GM18507 (cell line): ENCODE measurements around the gene TMEM255B.
"Not testable (repeated sequence)": the region's sequence is repeated elsewhere in the genome, so short reads cannot be mapped to it uniquely, and the experiment has no call there.

Experiments used
- DNase-seq: peaks from one replicate; pipeline ENCODE4 v3.0.0; 2011; ENCODE audit warnings: low read depth; ENCODE audit not compliant: insufficient read length; ENCODE audit errors: extremely low spot score
- FAIRE-seq: peaks from 2 replicates; lab custom pipeline; 2011; peaks lifted over from hg19 to GRCh38; lab: Jason Lieb, UNC

Gene TMEM255B

DNA sequence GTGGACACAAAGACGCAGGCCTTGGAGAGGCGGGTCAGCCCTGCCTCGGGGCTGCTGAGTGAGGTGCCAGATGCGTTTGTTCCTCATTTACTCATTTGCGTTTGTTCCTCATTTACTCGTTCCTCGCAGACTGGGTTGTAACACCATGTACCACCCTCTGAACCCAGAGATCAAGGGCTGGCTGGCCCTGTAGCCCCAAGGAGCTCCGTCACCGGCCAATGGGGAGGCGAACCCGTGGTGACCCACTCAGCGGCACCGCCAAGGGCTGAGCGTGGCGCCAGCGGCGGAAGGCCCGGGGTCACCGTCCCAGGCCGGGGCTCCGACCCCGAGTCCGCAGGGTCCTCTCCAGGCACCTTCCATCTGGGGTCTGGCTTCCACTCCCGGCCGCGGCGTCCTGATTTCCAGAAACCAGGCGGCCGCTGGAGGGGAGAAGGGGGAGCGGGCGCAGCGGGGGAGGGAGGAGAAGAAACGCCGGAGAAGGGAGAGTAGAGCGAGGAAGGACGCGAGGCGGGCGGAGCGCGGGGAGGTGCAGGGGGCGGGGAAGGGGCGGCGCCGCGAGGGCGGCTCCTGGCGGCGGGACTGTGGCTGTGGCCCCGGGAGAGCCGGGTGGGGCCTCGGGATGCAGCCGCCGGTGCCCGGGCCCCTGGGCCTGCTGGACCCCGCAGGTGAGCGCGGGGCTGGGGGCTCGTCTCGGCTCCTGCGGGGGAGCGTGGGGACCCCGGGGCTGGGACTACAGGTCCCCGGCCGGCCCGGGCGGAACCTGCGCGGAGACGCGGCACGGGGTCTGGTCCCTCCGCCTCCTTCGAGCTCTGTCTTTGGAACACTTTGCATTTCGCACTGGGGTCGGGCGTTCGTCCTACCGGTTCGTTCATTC is at the start of gene TMEM255B:
Gene TMEM255B, plus strand, starts transcription at position 576 of the 874 bp plus-strand sequence. Its CDS starts 44 bp downstream, at position 620.
- peak; percentile 76 for DNase-seq

GRCh38 chr13:113722921-113723320 is 36.1 kb upstream of the TMEM255B start:
- DNase-seq (no peak), FAIRE-seq (no peak)

More for the DNA sequence above, at the start of gene TMEM255B:
- peak; percentile 42 for FAIRE-seq

DNA sequence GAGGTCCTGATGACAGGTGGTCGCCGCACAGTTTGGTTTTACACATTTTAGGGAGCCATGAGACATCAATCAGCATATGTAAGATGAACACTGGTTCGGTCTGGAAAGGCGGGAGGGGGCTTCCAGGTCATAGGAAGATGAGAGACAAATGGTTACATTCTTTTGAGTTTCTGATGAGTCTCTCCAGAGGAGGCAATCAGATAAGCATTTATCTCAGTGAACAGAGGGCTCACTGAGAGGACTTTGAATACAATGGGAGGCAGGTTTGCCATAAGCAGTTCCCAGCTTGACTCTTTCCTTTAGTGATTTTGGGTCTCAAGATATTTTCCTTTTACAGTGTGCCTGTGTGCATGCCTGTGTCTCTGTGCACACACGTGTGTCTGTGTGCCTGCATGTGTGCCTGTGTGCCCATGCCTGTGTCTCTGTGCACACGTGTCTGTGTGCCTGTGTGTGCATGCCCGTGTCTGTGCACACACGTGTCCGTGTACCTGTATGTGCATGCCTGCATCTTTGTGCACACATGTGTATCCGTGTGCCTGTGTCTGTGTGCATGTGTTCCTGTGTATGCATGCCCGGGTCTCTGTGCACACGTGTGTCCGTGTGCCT is 35.5 kb upstream of the TMEM255B start:
- DNase-seq, result no peak
- no peak for FAIRE-seq

DNA sequence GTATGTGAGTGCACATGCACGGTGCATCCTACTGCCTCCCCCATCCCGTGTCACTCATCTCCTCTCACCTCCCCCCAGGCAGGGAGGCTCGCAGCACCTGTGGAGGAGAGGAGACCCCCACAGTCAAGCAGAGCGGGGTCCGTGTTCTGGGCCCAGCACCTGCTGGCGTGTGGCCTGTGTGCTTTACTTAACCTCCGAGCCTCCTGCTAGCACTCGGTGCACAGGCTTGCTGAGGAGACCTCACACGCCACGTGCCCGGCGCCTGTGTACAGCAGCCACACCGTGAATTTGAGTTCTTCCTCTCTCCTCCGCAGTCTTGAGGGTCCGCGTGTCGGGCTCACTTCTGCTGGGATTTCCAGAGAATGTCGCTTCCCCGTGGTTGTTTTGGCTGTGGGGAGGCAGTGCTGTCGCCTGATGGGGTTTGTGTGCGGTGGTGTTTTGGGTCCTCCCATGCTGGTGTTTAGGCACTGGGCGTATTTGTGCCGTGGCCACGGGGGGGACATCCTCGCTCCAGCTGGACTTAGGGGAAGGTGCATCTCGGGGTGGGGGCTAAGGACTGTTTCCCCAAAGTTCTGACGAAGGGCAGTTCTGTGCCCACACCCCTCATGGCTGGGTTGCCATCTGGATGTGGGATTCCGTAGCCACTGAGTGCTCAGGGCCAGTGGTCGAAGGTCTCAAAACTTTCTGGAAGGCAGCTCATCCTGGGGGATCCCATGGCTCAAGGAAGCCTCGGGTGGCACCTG is 34.8 kb upstream of the TMEM255B start:
- FAIRE-seq (no peak), DNase-seq (no peak)

GRCh38 chr13:113724780-113725315 is 34.2 kb upstream of the TMEM255B start:
- DNase-seq (peak; percentile 49), FAIRE-seq (peak; percentile 50)

DNA sequence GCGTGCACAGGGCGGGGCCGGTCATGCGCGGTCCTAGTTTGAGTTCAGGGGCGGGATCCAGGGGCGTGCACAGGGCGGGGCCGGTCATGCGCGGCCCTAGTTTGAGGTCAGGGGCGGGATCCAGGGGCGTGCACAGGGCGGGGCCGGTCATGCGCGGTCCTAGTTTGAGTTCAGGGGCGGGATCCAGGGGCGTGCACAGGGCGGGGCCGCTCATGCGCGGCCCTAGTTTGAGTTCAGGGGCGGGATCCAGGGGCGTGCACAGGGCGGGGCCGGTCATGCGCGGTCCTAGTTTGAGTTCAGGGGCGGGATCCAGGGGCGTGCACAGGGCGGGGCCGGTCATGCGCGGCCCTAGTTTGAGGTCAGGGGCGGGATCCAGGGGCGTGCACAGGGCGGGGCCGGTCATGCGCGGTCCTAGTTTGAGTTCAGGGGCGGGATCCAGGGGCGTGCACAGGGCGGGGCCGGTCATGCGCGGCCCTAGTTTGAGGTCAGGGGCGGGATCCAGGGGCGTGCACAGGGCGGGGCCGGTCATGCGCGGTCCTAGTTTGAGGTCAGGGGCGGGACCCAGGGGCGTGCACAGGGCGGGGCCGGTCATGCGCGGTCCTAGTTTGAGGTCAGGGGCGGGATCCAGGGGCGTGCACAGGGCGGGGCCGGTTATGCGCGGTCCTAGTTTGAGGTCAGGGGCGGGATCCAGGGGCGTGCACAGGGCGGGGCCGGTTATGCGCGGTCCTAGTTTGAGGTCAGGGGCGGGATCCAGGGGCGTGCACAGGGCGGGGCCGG is 33.5 kb upstream of the TMEM255B start:
- not testable (repeated sequence) for FAIRE-seq, DNase-seq

- not testable (repeated sequence) for DNase-seq, FAIRE-seq
These were observed 32.8 kb upstream of the TMEM255B start for GRCh38 chr13:113726106-113726821.

GRCh38 chr13:113726961-113727411 is 32.0 kb upstream of the TMEM255B start:
- FAIRE-seq (no peak), DNase-seq (no peak)

DNA sequence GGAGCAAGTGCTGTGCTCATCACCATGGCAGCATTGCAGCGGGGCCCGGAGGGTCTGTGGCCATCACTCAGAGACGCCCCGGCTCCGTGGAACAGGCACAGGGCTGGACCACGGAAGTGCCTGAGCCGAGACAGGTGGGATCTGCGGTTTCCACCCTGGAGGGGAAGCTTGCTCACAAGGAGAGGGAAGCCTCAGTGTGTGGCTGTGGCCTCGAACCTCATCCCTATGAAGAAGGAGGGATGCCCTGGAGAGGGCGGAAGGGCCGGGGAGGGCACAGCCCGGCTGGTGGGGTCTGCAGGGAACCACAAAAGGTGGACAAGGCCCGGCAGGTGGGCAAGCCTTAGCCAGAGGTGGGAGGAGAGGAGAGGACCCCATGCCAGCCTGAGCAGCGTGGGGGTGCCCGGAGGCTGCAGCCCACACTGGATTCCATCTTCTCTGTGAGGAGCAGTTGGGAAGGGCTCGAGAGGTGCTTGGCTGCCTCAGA is 30.4 kb upstream of the TMEM255B start:
- FAIRE-seq (no peak), DNase-seq (no peak)

- FAIRE-seq, result no peak
- DNase-seq, result no peak
These were observed 29.6 kb upstream of the TMEM255B start for GRCh38 chr13:113729187-113730019.

DNA sequence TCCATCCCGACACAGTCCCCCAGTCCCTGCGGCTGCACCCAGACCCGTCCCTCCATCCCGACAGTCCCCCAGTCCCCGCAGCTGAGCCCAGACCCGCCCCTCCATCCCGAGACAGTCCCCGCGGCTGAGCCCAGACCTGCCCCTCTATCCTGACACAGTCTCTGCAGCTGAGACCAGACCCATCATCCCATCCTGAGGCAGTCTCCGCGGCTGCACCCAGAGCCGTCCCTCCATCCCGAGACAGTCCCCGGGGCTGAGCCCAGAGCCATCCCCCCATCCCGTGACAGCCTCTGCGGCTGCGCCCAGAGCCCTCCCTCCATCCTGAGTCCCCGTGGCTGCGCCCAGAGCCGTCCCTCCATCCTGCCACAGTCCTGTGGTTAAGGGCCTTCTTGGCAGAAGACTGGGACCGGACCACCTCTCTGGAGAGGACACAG is 28.8 kb upstream of the TMEM255B start:
- DNase-seq (no peak), FAIRE-seq (no peak)

GRCh38 chr13:113730831-113731191 is 28.2 kb upstream of the TMEM255B start:
- FAIRE-seq (no peak), DNase-seq (no peak)

DNA sequence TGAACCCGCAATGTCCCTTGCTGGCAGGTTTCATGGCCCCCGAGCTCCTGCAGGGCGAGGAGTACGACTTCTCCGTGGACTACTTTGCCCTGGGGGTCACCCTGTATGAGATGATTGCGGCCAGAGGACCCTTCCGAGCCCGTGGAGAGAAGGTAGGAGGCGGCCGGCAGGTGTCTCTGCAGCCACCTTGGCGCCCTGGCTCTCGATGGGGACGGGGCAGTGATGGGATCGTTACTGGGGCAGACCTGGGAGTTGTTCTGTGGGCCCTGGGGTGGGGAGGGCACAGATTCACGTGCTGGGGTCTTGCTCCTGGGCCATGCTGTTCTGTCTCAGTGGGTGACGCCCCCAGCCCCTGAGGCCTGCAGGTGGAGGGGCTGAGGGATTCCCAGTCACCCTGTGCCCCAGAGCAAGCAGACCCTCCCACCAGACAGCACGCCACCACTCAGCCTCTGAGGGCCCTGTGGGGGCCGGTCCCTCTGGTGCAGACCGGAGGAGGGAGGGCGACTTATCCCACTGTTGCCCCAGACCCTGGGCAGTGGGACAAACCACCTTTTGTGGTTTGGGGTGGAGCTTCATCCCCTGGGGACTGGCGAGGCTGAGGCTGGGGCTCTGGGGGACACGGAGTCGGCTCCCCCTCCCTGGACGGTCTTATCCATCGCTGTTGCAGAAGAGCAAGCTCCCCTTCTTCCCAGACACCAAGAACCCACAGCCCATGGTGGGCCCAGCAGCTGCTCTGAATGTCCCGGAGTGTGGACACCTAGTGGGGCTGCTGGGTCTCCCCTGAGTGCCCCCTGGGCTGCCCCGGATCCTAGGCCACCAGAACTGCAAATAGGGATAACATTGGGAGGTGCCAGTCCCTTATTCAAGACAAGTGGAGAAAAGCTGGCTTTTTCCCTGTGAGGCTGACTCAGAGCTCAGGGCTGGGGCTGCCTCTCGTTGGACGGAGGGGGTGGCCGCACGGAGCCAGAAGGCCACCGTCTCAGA is 27.5 kb upstream of the TMEM255B start:
- no peak for FAIRE-seq
- no peak for DNase-seq

GRCh38 chr13:113732176-113732960 is 26.7 kb upstream of the TMEM255B start:
- DNase-seq (no peak), FAIRE-seq (no peak)
